Embryonic facial prominence (tissue), 1 donor: ENCODE measurements around the gene ABHD15.
"Not testable (repeated sequence)": the region's sequence is repeated elsewhere in the genome, so short reads cannot be mapped to it uniquely, and the experiment has no call there.

ENCODE experiments used
- DNase-seq: peaks from one replicate; pipeline ENCODE4 v3.0.0-alpha.2; 2016; ENCODE audit errors: extremely low spot score

The ABHD15 gene

GRCh38 chr17:29568331-29569244 is 1.8 kb upstream of the ABHD15 start, which contains the start of gene TP53I13:
Gene TP53I13, plus strand, starts transcription at chr17:29568701. Its CDS starts 58 bp downstream, at chr17:29568759.
- peak; percentile 33 for DNase-seq

- DNase-seq: no peak
These were observed 905 bp upstream of the ABHD15 start for GRCh38 chr17:29567554-29568330.

GRCh38 chr17:29567304-29567553 is 392 bp upstream of the ABHD15 start:
- no peak for DNase-seq

GRCh38 chr17:29565643-29566472 is 979 bp downstream of the ABHD15 start:
- no peak for DNase-seq

- no peak for DNase-seq
These were observed 3.0 kb downstream of the ABHD15 start for GRCh38 chr17:29563816-29564215.

- no peak for DNase-seq
These were observed 4.2 kb downstream of the ABHD15 start for GRCh38 chr17:29562615-29563014.

GRCh38 chr17:29561554-29562517 is 5.0 kb downstream of the ABHD15 start:
- DNase-seq: no peak

GRCh38 chr17:29560316-29560715 is 6.5 kb downstream of the ABHD15 start:
- DNase-seq: no peak

- no peak for DNase-seq
These were observed 7.2 kb downstream of the ABHD15 start for GRCh38 chr17:29559640-29560039.

- DNase-seq: not testable (repeated sequence)
These were observed 8.7 kb downstream of the ABHD15 start for GRCh38 chr17:29558139-29558538.

- no peak for DNase-seq
These were observed 9.1 kb downstream of the ABHD15 start for GRCh38 chr17:29557739-29558116.

- DNase-seq: no peak
These were observed 9.6 kb downstream of the ABHD15 start for GRCh38 chr17:29557085-29557738.

GRCh38 chr17:29555840-29556239 is 11.0 kb downstream of the ABHD15 start:
- DNase-seq: no peak

- DNase-seq: no peak
These were observed 17.5 kb downstream of the ABHD15 start for GRCh38 chr17:29549177-29549923.

GRCh38 chr17:29546830-29547229 is 20.0 kb downstream of the ABHD15 start:
- no peak for DNase-seq

- DNase-seq: no peak
These were observed 20.8 kb downstream of the ABHD15 start for GRCh38 chr17:29546085-29546484.

- DNase-seq: no peak
These were observed 22.8 kb downstream of the ABHD15 start for GRCh38 chr17:29544066-29544465.

- no peak for DNase-seq
These were observed 32.9 kb downstream of the ABHD15 start for GRCh38 chr17:29533976-29534375.

- DNase-seq: no peak
These were observed 40.5 kb downstream of the ABHD15 start for GRCh38 chr17:29526322-29526721.

GRCh38 chr17:29524692-29525091 is 42.1 kb downstream of the ABHD15 start:
- no peak for DNase-seq
